ENCODE data around the gene ATOH7.

DNA sequence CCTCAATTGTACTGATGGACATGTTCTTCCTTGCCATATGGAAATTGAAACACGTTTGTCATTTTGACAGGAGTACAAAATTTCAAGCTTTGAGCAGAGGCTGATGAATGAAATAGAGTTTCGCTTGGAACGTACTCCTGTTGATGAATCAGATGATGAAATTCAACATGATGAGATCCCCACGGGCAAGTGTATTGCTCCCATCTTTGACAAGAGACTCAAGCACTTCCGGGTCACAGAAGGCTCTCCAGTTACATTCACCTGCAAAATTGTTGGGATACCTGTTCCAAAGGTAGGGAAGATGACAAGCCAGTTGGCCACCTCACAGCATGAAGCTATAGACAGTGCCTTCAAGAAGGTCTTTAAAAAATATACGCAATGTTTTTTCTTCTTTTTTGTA is 43.1 kb downstream of the ATOH7 start:
- TF ChIP-seq, protein P1, sequence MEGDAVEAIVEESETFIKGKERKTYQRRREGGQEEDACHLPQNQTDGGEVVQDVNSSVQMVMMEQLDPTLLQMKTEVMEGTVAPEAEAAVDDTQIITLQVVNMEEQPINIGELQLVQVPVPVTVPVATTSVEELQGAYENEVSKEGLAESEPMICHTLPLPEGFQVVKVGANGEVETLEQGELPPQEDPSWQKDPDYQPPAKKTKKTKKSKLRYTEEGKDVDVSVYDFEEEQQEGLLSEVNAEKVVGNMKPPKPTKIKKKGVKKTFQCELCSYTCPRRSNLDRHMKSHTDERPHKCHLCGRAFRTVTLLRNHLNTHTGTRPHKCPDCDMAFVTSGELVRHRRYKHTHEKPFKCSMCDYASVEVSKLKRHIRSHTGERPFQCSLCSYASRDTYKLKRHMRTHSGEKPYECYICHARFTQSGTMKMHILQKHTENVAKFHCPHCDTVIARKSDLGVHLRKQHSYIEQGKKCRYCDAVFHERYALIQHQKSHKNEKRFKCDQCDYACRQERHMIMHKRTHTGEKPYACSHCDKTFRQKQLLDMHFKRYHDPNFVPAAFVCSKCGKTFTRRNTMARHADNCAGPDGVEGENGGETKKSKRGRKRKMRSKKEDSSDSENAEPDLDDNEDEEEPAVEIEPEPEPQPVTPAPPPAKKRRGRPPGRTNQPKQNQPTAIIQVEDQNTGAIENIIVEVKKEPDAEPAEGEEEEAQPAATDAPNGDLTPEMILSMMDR (IDR thresholded peaks at IDR 0.05; ENCODE audit: poor library complexity), result no peak
- TF ChIP-seq EZH2 (IDR thresholded peaks at IDR 0.05; ENCODE audit: borderline replicate concordance), result no peak
